Prostate gland (tissue), 2 donors: ENCODE data around the gene PLAAT1.

Experiments
- CTCF ChIP-seq, 4 experiments: fragments of 200-600 bp in 2 of 4; fragments of 450-650 bp in 2 of 4; sonication (generic) in 2 of 4; IDR thresholded peaks; 1 replicate in 3 of 4; 2 replicates in 1 of 4; pipeline ENCODE4 v1.5.1; 2016 to 2019; ENCODE audit warnings: antibody characterized with exemption in 4 of 4, mild to moderate bottlenecking in 2 of 4, moderate library complexity in 2 of 4
- POLR2A ChIP-seq: fragments of 450-650 bp; IDR thresholded peaks from one replicate; pipeline ENCODE4 v1.6.1; 2016; ENCODE audit warnings: antibody characterized with exemption, mild to moderate bottlenecking
- POLR2AphosphoS5 ChIP-seq: sonication (generic); formaldehyde crosslinking; IDR thresholded peaks from one replicate; pipeline ENCODE4 v1.6.1; 2017; ENCODE audit warnings: antibody characterized with exemption

GRCh38 chr3:193262707-193263106 is 21.7 kb downstream of the PLAAT1 start:
- TF ChIP-seq CTCF (IDR thresholded peaks at IDR 0.05) = no peak
- TF ChIP-seq POLR2AphosphoS5 = no peak
- no peak for TF ChIP-seq POLR2A
